ENCODE results near the gene SLC38A3. TPM values are rescaled to one million over a fixed set of nuclear protein-coding genes. Genes with fewer than 3 reads are reported as not detected.

The SLC38A3 gene
- total RNA-seq, 1 donor from 2014 or later: 0.56 TPM

DNA sequence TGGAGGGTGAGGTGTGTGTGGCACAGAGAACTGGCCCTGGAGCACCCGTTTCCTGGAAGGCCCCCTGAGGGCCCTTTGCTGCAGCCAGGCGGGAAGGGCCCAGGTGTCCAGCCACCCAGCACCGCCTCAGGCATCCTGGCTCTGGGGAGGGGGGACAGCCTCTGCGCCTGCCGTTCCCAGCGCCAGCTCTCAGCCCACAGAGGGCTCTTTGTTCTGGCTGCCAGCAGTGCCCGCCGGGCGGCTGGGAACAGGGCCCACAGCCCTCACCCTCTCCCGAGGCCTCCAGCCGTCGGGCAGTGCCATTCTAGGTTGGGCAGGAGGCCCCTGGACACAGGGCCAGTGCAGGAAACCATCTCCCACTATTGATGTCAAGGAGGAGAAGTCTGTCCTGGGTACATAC, 8.3 kb downstream of the SLC38A3 start:
- no peaks in the 10 kb centered on the region for H3K4me1 Mint-ChIP-seq (ENCODE audit: unreplicated experiment)
- H3K27ac Mint-ChIP-seq (ENCODE audit: unreplicated experiment): no peak overlapping the region
- H3K36me3 Mint-ChIP-seq (ENCODE audit: low read depth, unreplicated experiment): no peaks in the 10 kb centered on the region
- H3K27me3 Mint-ChIP-seq (ENCODE audit: unreplicated experiment): peaks cover 6% of the 10 kb centered on the region
- H3K4me3 Mint-ChIP-seq (ENCODE audit: unreplicated experiment): no peak overlapping the region
- no peak for DNase-seq (ENCODE audit: low spot score)
- TF ChIP-seq, protein P1, sequence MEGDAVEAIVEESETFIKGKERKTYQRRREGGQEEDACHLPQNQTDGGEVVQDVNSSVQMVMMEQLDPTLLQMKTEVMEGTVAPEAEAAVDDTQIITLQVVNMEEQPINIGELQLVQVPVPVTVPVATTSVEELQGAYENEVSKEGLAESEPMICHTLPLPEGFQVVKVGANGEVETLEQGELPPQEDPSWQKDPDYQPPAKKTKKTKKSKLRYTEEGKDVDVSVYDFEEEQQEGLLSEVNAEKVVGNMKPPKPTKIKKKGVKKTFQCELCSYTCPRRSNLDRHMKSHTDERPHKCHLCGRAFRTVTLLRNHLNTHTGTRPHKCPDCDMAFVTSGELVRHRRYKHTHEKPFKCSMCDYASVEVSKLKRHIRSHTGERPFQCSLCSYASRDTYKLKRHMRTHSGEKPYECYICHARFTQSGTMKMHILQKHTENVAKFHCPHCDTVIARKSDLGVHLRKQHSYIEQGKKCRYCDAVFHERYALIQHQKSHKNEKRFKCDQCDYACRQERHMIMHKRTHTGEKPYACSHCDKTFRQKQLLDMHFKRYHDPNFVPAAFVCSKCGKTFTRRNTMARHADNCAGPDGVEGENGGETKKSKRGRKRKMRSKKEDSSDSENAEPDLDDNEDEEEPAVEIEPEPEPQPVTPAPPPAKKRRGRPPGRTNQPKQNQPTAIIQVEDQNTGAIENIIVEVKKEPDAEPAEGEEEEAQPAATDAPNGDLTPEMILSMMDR (IDR thresholded peaks at IDR 0.05; ENCODE audit: unreplicated experiment): no peak
- no peaks in the 10 kb centered on the region for H3K9me3 Mint-ChIP-seq (ENCODE audit: unreplicated experiment)

DNA sequence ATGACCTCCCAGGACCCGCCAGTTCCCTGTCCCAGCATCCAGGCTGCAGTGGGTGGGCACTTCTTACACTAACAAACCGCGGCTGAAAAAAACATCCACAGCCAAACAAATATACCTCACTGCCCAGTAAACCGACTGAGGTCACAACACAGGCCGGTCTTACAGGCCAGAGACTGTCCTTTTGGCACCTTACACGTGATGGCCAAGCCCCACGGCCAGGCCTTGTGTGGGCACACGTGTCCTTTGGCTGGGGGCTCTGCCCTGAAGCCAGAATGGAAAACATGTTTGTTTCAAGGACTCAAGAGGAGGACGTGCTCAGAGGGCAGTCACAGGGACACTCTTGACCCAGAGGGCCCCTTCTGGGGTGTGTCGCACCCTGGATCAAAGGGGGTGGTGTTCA, 9.8 kb downstream of the SLC38A3 start:
- H3K9me3 Mint-ChIP-seq (ENCODE audit: unreplicated experiment): no peaks in the 10 kb centered on the region
- no peaks in the 10 kb centered on the region for H3K4me1 Mint-ChIP-seq (ENCODE audit: unreplicated experiment)
- TF ChIP-seq, protein P1 (IDR thresholded peaks at IDR 0.05; ENCODE audit: unreplicated experiment): no peak

DNA sequence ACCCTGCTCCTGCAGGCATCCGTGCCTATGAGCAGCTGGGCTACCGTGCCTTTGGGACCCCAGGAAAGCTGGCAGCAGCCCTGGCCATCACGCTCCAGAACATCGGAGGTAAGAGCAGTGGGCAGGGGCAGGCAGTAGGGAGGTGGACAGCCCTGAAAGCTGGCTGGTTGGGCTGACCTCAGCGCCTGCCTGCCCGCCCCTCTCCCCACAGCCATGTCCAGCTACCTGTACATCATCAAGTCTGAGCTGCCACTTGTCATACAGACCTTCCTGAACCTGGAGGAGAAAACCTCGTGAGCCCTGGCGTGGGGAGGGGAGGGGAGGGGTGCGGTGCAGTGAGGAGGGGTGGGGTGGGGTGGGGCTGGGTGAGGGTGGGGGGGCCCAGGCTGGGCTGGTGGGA, 10.5 kb downstream of the SLC38A3 start:
- H3K4me1 Mint-ChIP-seq (ENCODE audit: unreplicated experiment): no peaks in the 10 kb centered on the region
- H3K27ac Mint-ChIP-seq (ENCODE audit: unreplicated experiment): no peak overlapping the region
- DNase-seq (ENCODE audit: low spot score): no peak
- TF ChIP-seq, protein P1 (IDR thresholded peaks at IDR 0.05; ENCODE audit: unreplicated experiment): no peak
- H3K4me3 Mint-ChIP-seq (ENCODE audit: unreplicated experiment): no peak overlapping the region
- no peaks in the 10 kb centered on the region for H3K9me3 Mint-ChIP-seq (ENCODE audit: unreplicated experiment)
- no peaks in the 10 kb centered on the region for H3K36me3 Mint-ChIP-seq (ENCODE audit: low read depth, unreplicated experiment)
- H3K27me3 Mint-ChIP-seq (ENCODE audit: unreplicated experiment): peaks cover 12% of the 10 kb centered on the region

More for the DNA sequence above, 9.8 kb downstream of the SLC38A3 start:
- Mint-ChIP-seq H3K36me3 (ENCODE audit: low read depth, unreplicated experiment) (no peaks in the 10 kb centered on the region), H3K27me3 (ENCODE audit: unreplicated experiment) (peaks cover 10% of the 10 kb centered on the region), H3K4me3 (ENCODE audit: unreplicated experiment) (no peak overlapping the region), H3K27ac (ENCODE audit: unreplicated experiment) (no peak overlapping the region)
- DNase-seq (ENCODE audit: low spot score): no peak

DNA sequence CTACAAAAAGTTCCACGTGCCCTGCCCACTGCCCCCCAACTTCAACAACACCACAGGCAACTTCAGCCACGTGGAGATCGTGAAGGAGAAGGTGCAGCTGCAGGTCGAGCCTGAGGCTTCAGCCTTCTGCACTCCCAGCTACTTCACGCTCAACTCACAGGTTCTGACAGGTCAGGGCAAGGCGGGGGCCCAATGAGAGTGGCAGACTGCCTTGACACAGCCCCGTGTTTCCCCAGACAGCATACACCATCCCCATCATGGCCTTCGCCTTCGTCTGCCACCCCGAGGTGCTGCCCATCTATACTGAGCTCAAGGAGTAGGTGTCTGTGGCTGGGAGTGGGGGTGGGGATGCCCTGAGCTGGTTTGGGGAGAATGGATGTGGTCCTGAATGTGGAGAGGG, 12.6 kb downstream of the SLC38A3 start:
- H3K4me3 Mint-ChIP-seq (ENCODE audit: unreplicated experiment): no peak overlapping the region
- DNase-seq (ENCODE audit: low spot score): no peak
- no peaks in the 10 kb centered on the region for H3K36me3 Mint-ChIP-seq (ENCODE audit: low read depth, unreplicated experiment)

DNA sequence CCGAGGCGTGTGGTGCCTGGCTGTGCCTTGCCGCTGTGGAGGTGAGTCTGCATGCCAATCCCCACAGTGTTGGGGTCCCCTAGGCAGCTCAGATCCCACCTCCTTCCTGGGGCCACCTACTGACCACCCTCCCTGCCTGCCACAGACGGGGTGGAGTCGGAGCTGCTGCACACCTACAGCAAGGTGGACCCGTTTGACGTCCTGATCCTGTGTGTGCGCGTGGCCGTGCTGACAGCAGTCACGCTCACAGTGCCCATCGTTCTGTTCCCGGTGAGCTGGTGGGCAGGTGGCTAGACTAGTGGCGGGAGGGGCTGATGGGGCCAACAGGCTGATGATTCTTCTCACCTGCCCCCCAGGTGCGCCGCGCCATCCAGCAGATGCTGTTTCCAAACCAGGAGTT, 13.4 kb downstream of the SLC38A3 start:
- no peaks in the 10 kb centered on the region for H3K9me3 Mint-ChIP-seq (ENCODE audit: unreplicated experiment)
- TF ChIP-seq, protein P1 (IDR thresholded peaks at IDR 0.05; ENCODE audit: unreplicated experiment): no peak
- no peak overlapping the region for H3K4me3 Mint-ChIP-seq (ENCODE audit: unreplicated experiment)
- H3K27ac Mint-ChIP-seq (ENCODE audit: unreplicated experiment): no peak overlapping the region
- H3K4me1 Mint-ChIP-seq (ENCODE audit: unreplicated experiment): no peaks in the 10 kb centered on the region
- H3K27me3 Mint-ChIP-seq (ENCODE audit: unreplicated experiment): peaks cover 12% of the 10 kb centered on the region
- no peak for DNase-seq (ENCODE audit: low spot score)
- no peaks in the 10 kb centered on the region for H3K36me3 Mint-ChIP-seq (ENCODE audit: low read depth, unreplicated experiment)

More for the DNA sequence above, 12.6 kb downstream of the SLC38A3 start:
- TF ChIP-seq, protein P1 (IDR thresholded peaks at IDR 0.05; ENCODE audit: unreplicated experiment): no peak
- no peaks in the 10 kb centered on the region for H3K4me1 Mint-ChIP-seq (ENCODE audit: unreplicated experiment)
- H3K27ac Mint-ChIP-seq (ENCODE audit: unreplicated experiment): no peak overlapping the region
- peaks cover 12% of the 10 kb centered on the region for H3K27me3 Mint-ChIP-seq (ENCODE audit: unreplicated experiment)
- H3K9me3 Mint-ChIP-seq (ENCODE audit: unreplicated experiment): no peaks in the 10 kb centered on the region

Measured in endothelial cell (in vitro differentiated cells).